GM19240 (cell line): ENCODE measurements around the gene RNF38.
"Not testable (repeated sequence)": the region's sequence is repeated elsewhere in the genome, so short reads cannot be mapped to it uniquely, and the experiment has no call there.

Source experiments
- DNase-seq: peaks from one replicate; pipeline ENCODE4 v3.0.0; 2011; ENCODE audit warnings: low spot score; ENCODE audit not compliant: insufficient read length

The RNF38 gene

GRCh38 chr9:36407122-36407723 lies 7.2 kb upstream of the RNF38 start:
- DNase-seq, result no peak

GRCh38 chr9:36402536-36402935 lies 2.5 kb upstream of the RNF38 start:
- no peak for DNase-seq

- no peak for DNase-seq
Observed at GRCh38 chr9:36401897-36402480, 1.9 kb upstream of the RNF38 start.

- peak; percentile 65 for DNase-seq
Observed at GRCh38 chr9:36401164-36401740, 1.2 kb upstream of the RNF38 start.

GRCh38 chr9:36400332-36401163 lies 479 bp upstream of the RNF38 start:
- peak; percentile 67 for DNase-seq

GRCh38 chr9:36398745-36399144 lies 1.3 kb downstream of the RNF38 start:
- DNase-seq, result no peak

GRCh38 chr9:36396985-36397384 lies 3.1 kb downstream of the RNF38 start:
- DNase-seq, result no peak

- DNase-seq, result no peak
Observed at GRCh38 chr9:36392489-36392888, 7.6 kb downstream of the RNF38 start.

- DNase-seq, result no peak
Observed at GRCh38 chr9:36389590-36389989, 10.5 kb downstream of the RNF38 start.

- not testable (repeated sequence) for DNase-seq
Observed at GRCh38 chr9:36386396-36386965, 13.6 kb downstream of the RNF38 start.

GRCh38 chr9:36382484-36382883 lies 17.6 kb downstream of the RNF38 start:
- DNase-seq, result no peak

- DNase-seq, result no peak
Observed at GRCh38 chr9:36364577-36364976, 35.5 kb downstream of the RNF38 start.

- DNase-seq, result no peak
Observed at GRCh38 chr9:36363448-36363847, 36.6 kb downstream of the RNF38 start.

GRCh38 chr9:36358486-36358885 lies 41.6 kb downstream of the RNF38 start:
- no peak for DNase-seq

- no peak for DNase-seq
Observed at GRCh38 chr9:36357639-36358038, 42.4 kb downstream of the RNF38 start.

GRCh38 chr9:36346569-36346968 lies 53.5 kb downstream of the RNF38 start:
- no peak for DNase-seq

GRCh38 chr9:36345103-36345846 lies 54.8 kb downstream of the RNF38 start:
- DNase-seq, result no peak

- no peak for DNase-seq
Observed at GRCh38 chr9:36341936-36342577, 58.0 kb downstream of the RNF38 start.

- no peak for DNase-seq
Observed at GRCh38 chr9:36337865-36338264, 62.2 kb downstream of the RNF38 start.

GRCh38 chr9:36337002-36337401 lies 63.1 kb downstream of the RNF38 start:
- DNase-seq, result no peak
